Natural killer cell (primary cell): Measurements from ENCODE around the gene MEF2D. TPM values are rescaled to one million over a fixed set of nuclear protein-coding genes. Genes with fewer than 3 reads are reported as not detected.

Experiments
- ATAC-seq, 3 donors: fragments of 150-1000 bp in 2 of 3; fragments of 200-7000 bp in 1 of 3; cut with Tn5 transposase; 1 replicate in 1 of 3; 2 replicates in 2 of 3; pipeline ENCODE4 v1.10.0; 2021; ENCODE audit warnings: mild to moderate bottlenecking in 2 of 3, moderate library complexity in 2 of 3
- DNase-seq, 2 donors: peaks; one replicate each; pipeline versions ENCODE4 v3.0.0 to v3.0.0-alpha.2; 2013 to 2021; ENCODE audit warnings: mixed read lengths in 1 of 2
- H3K27ac ChIP-seq: one replicate; pipeline ENCODE4 v1.5.1; 2013; ENCODE audit warnings: mild to moderate bottlenecking, low read length
- H3K27me3 ChIP-seq: one replicate; pipeline ENCODE4 v1.6.1; 2013; ENCODE audit warnings: low read length; ENCODE audit not compliant: control insufficient read depth, insufficient read depth
- H3K36me3 ChIP-seq: one replicate; pipeline ENCODE4 v1.6.1; 2013; ENCODE audit warnings: low read length; ENCODE audit not compliant: control insufficient read depth, insufficient read depth
- H3K4me1 ChIP-seq: one replicate; pipeline ENCODE4 v1.6.1; 2013; ENCODE audit warnings: low read length; ENCODE audit not compliant: control insufficient read depth, insufficient read depth
- H3K4me3 ChIP-seq: one replicate; pipeline ENCODE4 v1.5.1; 2013; ENCODE audit warnings: low read length
- H3K9me3 ChIP-seq: one replicate; pipeline ENCODE4 v1.6.1; 2013; ENCODE audit warnings: low read length; ENCODE audit not compliant: control insufficient read depth, insufficient read depth
- H3K27ac Mint-ChIP-seq, 2 donors: one replicate each; pipeline ENCODE4 v1.8.0; 2022; ENCODE audit warnings: mild to moderate bottlenecking in 2 of 2, mixed read lengths in 2 of 2, moderate library complexity in 1 of 2
- H3K27me3 Mint-ChIP-seq, 2 donors: one replicate each; pipeline ENCODE4 v1.8.0; 2022; ENCODE audit warnings: low read depth in 2 of 2, mixed read lengths in 2 of 2
- H3K36me3 Mint-ChIP-seq: one replicate; pipeline ENCODE4 v1.8.0; 2022; ENCODE audit warnings: mixed read lengths
- H3K4me1 Mint-ChIP-seq, 2 donors: one replicate each; pipeline ENCODE4 v1.8.0; 2022; ENCODE audit warnings: mixed read lengths in 2 of 2
- H3K4me3 Mint-ChIP-seq: one replicate; pipeline ENCODE4 v1.8.0; 2022; ENCODE audit warnings: mild to moderate bottlenecking, moderate library complexity, mixed read lengths
- H3K9me3 Mint-ChIP-seq, 2 donors: one replicate each; pipeline ENCODE4 v1.8.0; 2022; ENCODE audit warnings: mixed read lengths in 2 of 2
- CTCF ChIP-seq: fragments of 200-600 bp; IDR thresholded peaks from one replicate; pipeline ENCODE4 v1.8.0; 2022; ENCODE audit warnings: antibody characterized with exemption
- WGBS: methylation state at CpG from one replicate; pipeline ENCODE4 v1.1.7; 2013; ENCODE audit warnings: missing lambda C conversion rate; ENCODE audit not compliant: insufficient coverage; 5-methylcytosine and 5-hydroxymethylcytosine counted together
- intact Hi-C: fragments of 100-400 bp; cut with micrococcal nuclease; formaldehyde crosslinking; loops from one replicate; pipeline ENCODE4 v1.14.2; 2022
- total RNA-seq, 4 donors: library from RNA; stranded (reverse); fragments of 120-200 nt in 1 of 4; gene quantifications; one replicate each; pipeline versions ENCODE4 v1.2.3 to v1.2.4, GENCODE V29; 2013 to 2022

MEF2D gene
- total RNA-seq, 3 donors from 2014 or later (not counting 1 experiment from before 2014, with no cell fraction given), result 232 to 298 (median 284) TPM

DNA sequence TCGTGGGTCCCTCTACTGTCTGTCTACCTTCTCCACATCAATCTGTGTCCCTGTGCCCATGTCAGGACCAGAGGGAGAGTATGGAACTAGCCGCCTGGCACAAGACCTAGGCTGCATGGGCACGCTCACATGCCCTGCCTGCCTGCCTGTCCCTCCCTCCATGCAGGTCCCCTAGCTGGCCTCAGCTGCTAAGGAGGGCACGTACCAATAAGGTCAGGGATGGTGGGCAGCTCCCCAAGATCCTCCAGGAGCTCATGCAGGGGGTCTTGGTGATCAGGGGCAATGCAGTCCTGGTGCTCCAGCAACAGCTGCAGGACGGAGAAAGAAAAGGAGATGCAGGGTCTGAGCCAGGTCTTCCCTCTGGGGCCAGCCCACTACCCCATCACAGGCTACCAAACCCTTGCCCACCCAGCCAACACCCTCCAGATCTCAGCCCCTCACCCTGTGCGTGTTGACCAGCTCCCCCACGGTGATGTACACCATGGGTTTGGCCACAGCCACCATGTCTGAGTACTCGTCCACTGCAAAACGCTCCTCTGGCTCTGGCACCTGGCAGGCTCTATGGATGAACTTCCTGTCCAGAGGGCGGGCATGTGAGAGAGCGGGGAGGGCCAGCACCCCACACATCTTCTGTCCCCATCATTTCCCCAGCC is 33.1 kb upstream of the MEF2D start:
- Mint-ChIP-seq H3K4me1 (peaks cover 2 to 3% of the 10 kb centered on the region in 2 donors), H3K27ac (peak overlapping the region in 1 of 2 donors; percentile 6), H3K36me3 (no peaks in the 10 kb centered on the region), H3K27me3 (no peaks in the 10 kb centered on the region), H3K9me3 (no peaks in the 10 kb centered on the region), H3K4me3 (no peak overlapping the region)
- H3K27me3 ChIP-seq, result no peaks in the 10 kb centered on the region
- no peak for TF ChIP-seq CTCF
- H3K36me3 ChIP-seq, result no peaks in the 10 kb centered on the region
- intact Hi-C loops, result no loop called here
- no peaks in the 10 kb centered on the region for H3K9me3 ChIP-seq
- H3K4me3 ChIP-seq, result no peak overlapping the region
- WGBS, result 94% methylated on average over 11 of the region's 11 CpGs
- H3K27ac ChIP-seq, result no peak overlapping the region
- ATAC-seq (no peak), DNase-seq (no peak)
- peaks cover 1% of the 10 kb centered on the region for H3K4me1 ChIP-seq

DNA sequence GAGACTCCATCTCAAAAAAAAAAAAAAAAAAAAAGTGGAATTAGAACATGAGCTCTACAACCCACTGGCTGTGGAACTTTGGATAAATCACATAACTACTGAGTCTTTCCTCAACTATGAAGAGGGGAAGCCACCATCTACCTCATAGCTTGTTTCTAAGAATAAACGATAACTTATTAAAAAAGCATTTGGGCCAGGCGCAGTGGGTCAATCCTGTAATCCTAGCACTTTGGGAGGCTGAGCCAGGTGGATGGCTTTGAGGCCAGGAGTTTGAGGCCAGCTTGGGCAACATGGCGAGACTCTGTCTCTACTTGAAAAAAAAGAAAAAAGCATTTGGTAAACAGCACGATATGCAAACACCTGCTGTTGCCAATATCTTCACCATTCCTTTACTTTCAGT is 31.8 kb upstream of the MEF2D start:
- no peaks in the 10 kb centered on the region for H3K9me3 ChIP-seq
- no peak overlapping the region for H3K27ac Mint-ChIP-seq
- H3K36me3 ChIP-seq, result no peaks in the 10 kb centered on the region
- intact Hi-C loops, result no loop called here
- H3K36me3 Mint-ChIP-seq, result no peaks in the 10 kb centered on the region
- H3K4me1 ChIP-seq, result peaks cover 3% of the 10 kb centered on the region
- no peak overlapping the region for H3K4me3 Mint-ChIP-seq
- peaks cover 8 to 9% of the 10 kb centered on the region in 2 donors for H3K4me1 Mint-ChIP-seq
- ATAC-seq, result no peak
- H3K4me3 ChIP-seq, result no peak overlapping the region
- no peaks in the 10 kb centered on the region for H3K27me3 ChIP-seq
- no peaks in the 10 kb centered on the region for H3K9me3 Mint-ChIP-seq
- TF ChIP-seq CTCF, result no peak
- H3K27me3 Mint-ChIP-seq, result no peaks in the 10 kb centered on the region
- no peak overlapping the region for H3K27ac ChIP-seq
- DNase-seq, result no peak
- WGBS, result 98% methylated on average over 3 of the region's 4 CpGs

GRCh38 chr1:156530006-156530405 is 29.4 kb upstream of the MEF2D start:
- Mint-ChIP-seq H3K9me3 (no peaks in the 10 kb centered on the region), H3K4me1 (peaks cover 19 to 21% of the 10 kb centered on the region in 2 donors), H3K27ac (no peak overlapping the region), H3K27me3 (peaks cover 0 to 2% of the 10 kb centered on the region in 2 donors), H3K4me3 (no peak overlapping the region), H3K36me3 (no peaks in the 10 kb centered on the region)
- Histone ChIP-seq H3K27me3 (no peaks in the 10 kb centered on the region), H3K4me3 (no peak overlapping the region), H3K9me3 (no peaks in the 10 kb centered on the region), H3K27ac (no peak overlapping the region), H3K4me1 (peaks cover 14% of the 10 kb centered on the region), H3K36me3 (no peaks in the 10 kb centered on the region)
- ATAC-seq (no peak), DNase-seq (no peak)
- no peak for TF ChIP-seq CTCF
- WGBS, result 96% methylated on average over 18 of the region's 18 CpGs
- intact Hi-C loops, result no loop called here
